HG03103 (cell line): ENCODE data around the gene PRG2.
"Not testable (repeated sequence)": the region's sequence is repeated elsewhere in the genome, so short reads cannot be mapped to it uniquely, and the experiment has no call there.

Experiments used
- ATAC-seq: cut with Tn5 transposase; IDR thresholded peaks from one replicate; pipeline ENCODE4 v1.9.1; 2021; ENCODE audit warnings: low read depth; ENCODE audit not compliant: unreplicated experiment

The PRG2 gene

GRCh38 chr11:57349491-57350274 is 40.8 kb downstream of the PRG2 start:
- ATAC-seq, result no peak

- ATAC-seq, result no peak
Measured at GRCh38 chr11:57348636-57349313, 41.7 kb downstream of the PRG2 start.

GRCh38 chr11:57348052-57348451 is 42.4 kb downstream of the PRG2 start:
- no peak for ATAC-seq

- ATAC-seq, result no peak
Measured at GRCh38 chr11:57347336-57347735, 43.1 kb downstream of the PRG2 start.

- ATAC-seq, result peak; percentile 59
Measured at GRCh38 chr11:57345555-57346211, 44.8 kb downstream of the PRG2 start.

- ATAC-seq, result no peak
Measured at GRCh38 chr11:57344826-57345225, 45.6 kb downstream of the PRG2 start.

GRCh38 chr11:57343825-57344224 is 46.6 kb downstream of the PRG2 start:
- no peak for ATAC-seq

- ATAC-seq, result no peak
Measured at GRCh38 chr11:57342702-57343101, 47.7 kb downstream of the PRG2 start.

- ATAC-seq, result no peak
Measured at GRCh38 chr11:57341250-57341808, 49.1 kb downstream of the PRG2 start.

- ATAC-seq, result no peak
Measured at GRCh38 chr11:57340039-57340615, 50.3 kb downstream of the PRG2 start.

GRCh38 chr11:57339328-57339727 is 51.1 kb downstream of the PRG2 start:
- no peak for ATAC-seq

GRCh38 chr11:57338142-57338541 is 52.3 kb downstream of the PRG2 start, which contains the start of gene P2RX3:
Gene P2RX3, plus strand, starts transcription at chr11:57338352. Its CDS starts 199 bp downstream, at chr11:57338551.
- ATAC-seq, result no peak

- ATAC-seq, result not testable (repeated sequence)
Measured at GRCh38 chr11:57336856-57337255, 53.6 kb downstream of the PRG2 start.
